ENCODE data around the gene MTA1.

MTA1 gene

DNA sequence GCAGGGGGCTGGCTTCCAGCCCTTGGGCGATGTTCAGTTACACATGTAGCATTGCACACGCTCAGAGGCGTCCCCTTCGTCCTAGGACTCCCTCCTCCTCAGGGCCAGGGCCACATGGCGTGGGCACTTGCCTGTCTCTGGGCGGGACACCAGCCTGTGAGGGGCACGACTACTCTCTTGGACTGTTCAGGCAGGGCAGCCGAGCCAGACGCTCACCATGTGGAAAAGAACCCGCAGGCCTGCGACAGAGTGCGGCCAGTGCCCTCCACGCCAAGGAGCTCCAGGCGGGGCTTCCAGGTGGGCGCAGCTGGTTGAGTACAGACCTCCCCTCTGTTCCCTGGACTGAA, 20.9 kb downstream of the MTA1 start:
- TF ChIP-seq, protein P1, sequence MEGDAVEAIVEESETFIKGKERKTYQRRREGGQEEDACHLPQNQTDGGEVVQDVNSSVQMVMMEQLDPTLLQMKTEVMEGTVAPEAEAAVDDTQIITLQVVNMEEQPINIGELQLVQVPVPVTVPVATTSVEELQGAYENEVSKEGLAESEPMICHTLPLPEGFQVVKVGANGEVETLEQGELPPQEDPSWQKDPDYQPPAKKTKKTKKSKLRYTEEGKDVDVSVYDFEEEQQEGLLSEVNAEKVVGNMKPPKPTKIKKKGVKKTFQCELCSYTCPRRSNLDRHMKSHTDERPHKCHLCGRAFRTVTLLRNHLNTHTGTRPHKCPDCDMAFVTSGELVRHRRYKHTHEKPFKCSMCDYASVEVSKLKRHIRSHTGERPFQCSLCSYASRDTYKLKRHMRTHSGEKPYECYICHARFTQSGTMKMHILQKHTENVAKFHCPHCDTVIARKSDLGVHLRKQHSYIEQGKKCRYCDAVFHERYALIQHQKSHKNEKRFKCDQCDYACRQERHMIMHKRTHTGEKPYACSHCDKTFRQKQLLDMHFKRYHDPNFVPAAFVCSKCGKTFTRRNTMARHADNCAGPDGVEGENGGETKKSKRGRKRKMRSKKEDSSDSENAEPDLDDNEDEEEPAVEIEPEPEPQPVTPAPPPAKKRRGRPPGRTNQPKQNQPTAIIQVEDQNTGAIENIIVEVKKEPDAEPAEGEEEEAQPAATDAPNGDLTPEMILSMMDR (IDR thresholded peaks at IDR 0.05; ENCODE audit: low read depth, low read length, missing control alignments): no peak
- Histone ChIP-seq H3K27me3 (replicated peaks) (no peaks in the 10 kb centered on the region), H3K27ac (no peak overlapping the region)

DNA sequence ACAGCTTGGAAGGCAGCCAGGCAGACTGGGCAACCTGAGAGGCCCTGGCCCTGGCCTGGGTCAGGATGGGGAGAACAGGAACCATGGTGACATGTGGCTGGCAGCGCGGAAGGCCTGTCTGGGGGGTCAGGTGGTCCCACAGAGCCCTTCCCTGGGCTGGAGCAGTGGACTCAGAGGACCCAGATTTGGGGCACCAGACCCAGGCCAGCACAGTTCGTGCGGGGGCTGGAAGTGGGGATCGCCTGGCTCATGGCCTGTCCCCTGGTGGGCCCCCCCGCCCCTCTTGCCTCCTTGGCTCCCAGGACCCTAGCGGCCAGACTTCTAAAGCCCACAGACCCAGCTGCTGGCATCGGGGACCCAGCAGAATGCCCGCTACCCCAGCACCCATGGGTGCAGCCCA, 21.4 kb downstream of the MTA1 start:
- no peak for DNase-seq
- no peaks in the 10 kb centered on the region for H3K27me3 ChIP-seq (replicated peaks)
- no peak overlapping the region for H3K4me3 ChIP-seq (ENCODE audit: low read depth, low read length)
- H3K36me3 ChIP-seq (replicated peaks): peaks cover 18% of the 10 kb centered on the region
- in situ Hi-C loops (cut with HindIII; ENCODE audit: low pct_ligation_motif_present, low sequenced_read_pairs): no loop called here
- no peak overlapping the region for H3K27ac ChIP-seq
- TF ChIP-seq, protein P1 (IDR thresholded peaks at IDR 0.05; ENCODE audit: low read depth, low read length, missing control alignments): no peak

More for the DNA sequence above, 20.9 kb downstream of the MTA1 start:
- in situ Hi-C loops (cut with HindIII; ENCODE audit: low pct_ligation_motif_present, low sequenced_read_pairs): no loop called here
- DNase-seq: no peak
- no peak overlapping the region for H3K4me3 ChIP-seq (ENCODE audit: low read depth, low read length)
- peaks cover 18% of the 10 kb centered on the region for H3K36me3 ChIP-seq (replicated peaks)

DNA sequence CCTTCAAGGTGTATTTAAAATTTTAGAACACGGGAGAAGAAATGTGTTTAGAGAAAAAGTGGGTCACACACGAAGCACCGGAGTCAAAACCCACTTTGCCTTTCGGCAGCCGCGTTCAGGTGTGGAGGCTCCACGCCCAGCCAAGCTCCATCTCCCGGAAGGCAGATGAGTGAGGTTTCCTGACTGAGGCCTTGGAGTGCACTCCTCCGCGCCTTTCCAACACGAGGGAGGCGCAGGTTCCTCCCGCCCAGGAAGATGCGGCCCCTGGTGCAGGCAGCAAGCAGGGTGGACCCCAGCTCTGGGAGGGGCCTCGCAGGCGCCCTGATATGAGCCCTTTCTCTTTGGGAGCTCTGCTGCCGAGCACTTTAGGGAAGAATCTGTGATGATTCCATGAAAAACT, 22.5 kb downstream of the MTA1 start:
- H3K36me3 ChIP-seq (replicated peaks): peaks cover 20% of the 10 kb centered on the region
- in situ Hi-C loops (cut with HindIII; ENCODE audit: low pct_ligation_motif_present, low sequenced_read_pairs): no loop called here

DNA sequence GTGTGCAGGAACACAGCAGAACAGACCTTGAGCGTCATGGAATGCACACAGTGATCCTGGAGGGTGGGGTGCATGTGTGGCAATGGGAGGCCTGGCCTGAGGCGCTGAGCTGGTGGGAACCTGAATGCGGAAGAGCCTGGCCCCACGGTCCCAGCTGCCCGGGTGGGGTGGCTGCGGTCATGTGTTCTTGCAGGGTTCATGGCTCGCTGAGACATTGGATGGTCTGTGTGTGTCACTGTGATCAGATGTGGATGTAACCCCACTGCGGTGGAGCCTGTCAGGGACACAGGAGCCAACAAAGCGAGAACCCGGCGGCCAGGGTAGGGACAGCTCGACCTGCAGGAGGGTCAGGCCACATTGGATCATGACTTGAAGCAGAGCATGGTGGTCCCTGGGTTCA, 23.2 kb downstream of the MTA1 start:
- TF ChIP-seq, protein P1 (IDR thresholded peaks at IDR 0.05; ENCODE audit: low read depth, low read length, missing control alignments): no peak
- in situ Hi-C loops (cut with HindIII; ENCODE audit: low pct_ligation_motif_present, low sequenced_read_pairs): no loop called here
- Histone ChIP-seq H3K27ac (no peak overlapping the region), H3K36me3 (replicated peaks) (peaks cover 20% of the 10 kb centered on the region), H3K4me3 (ENCODE audit: low read depth, low read length) (no peak overlapping the region), H3K27me3 (replicated peaks) (no peaks in the 10 kb centered on the region)
- DNase-seq: no peak

More for the DNA sequence above, 22.5 kb downstream of the MTA1 start:
- Histone ChIP-seq H3K27ac (no peak overlapping the region), H3K27me3 (replicated peaks) (no peaks in the 10 kb centered on the region), H3K4me3 (ENCODE audit: low read depth, low read length) (no peak overlapping the region)
- TF ChIP-seq, protein P1 (IDR thresholded peaks at IDR 0.05; ENCODE audit: low read depth, low read length, missing control alignments): no peak
- DNase-seq: no peak

DNA sequence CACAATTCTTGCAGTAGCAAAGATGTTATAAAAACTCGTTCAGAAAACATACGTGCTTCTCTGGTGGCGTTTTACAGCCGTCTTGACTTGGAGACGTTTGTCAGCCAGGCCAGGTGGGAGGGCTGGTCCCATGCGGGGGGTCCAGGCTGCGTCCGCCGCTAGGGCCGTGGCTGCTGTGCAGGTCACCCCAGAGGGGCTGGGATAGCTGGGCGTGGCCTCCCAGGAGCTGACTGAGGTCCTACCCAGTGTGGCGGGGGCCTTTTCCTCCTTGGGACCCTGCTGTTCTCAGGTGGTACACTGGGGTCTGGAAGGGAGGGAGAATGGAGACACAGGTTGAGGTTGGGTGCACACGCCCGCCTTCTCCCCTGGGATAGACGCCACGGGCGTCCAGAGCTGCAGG, 25.2 kb downstream of the MTA1 start:
- in situ Hi-C loops (cut with HindIII; ENCODE audit: low pct_ligation_motif_present, low sequenced_read_pairs): no loop called here

GRCh38 chr14:105445290-105445689, 25.7 kb downstream of the MTA1 start:
- DNase-seq: no peak
- H3K4me3 ChIP-seq (ENCODE audit: low read depth, low read length): no peak overlapping the region
- TF ChIP-seq, protein P1 (IDR thresholded peaks at IDR 0.05; ENCODE audit: low read depth, low read length, missing control alignments): no peak
- peaks cover 29% of the 10 kb centered on the region for H3K36me3 ChIP-seq (replicated peaks)
- H3K27ac ChIP-seq: no peak overlapping the region
- in situ Hi-C loops (cut with HindIII; ENCODE audit: low pct_ligation_motif_present, low sequenced_read_pairs): no loop called here
- no peaks in the 10 kb centered on the region for H3K27me3 ChIP-seq (replicated peaks)

More for the DNA sequence above, 25.2 kb downstream of the MTA1 start:
- no peak for DNase-seq
- TF ChIP-seq, protein P1 (IDR thresholded peaks at IDR 0.05; ENCODE audit: low read depth, low read length, missing control alignments): no peak
- Histone ChIP-seq H3K36me3 (replicated peaks) (peaks cover 26% of the 10 kb centered on the region), H3K27me3 (replicated peaks) (no peaks in the 10 kb centered on the region), H3K27ac (no peak overlapping the region), H3K4me3 (ENCODE audit: low read depth, low read length) (no peak overlapping the region)

All from brain microvascular endothelial cell (primary cell).